ENCODE data around the gene UST. TPM values are rescaled to one million over a fixed set of nuclear protein-coding genes. Genes with fewer than 3 reads are reported as not detected.
A peak's percentile ranks its signal among the peaks of the same experiment; 100 is the strongest.

The UST gene
- total and polyA plus RNA-seq, 2 of the 8 experiments (the other 6 are each of a cell fraction or from before 2014, with no cell fraction given), result 13.5 to 34.5 TPM

- Histone ChIP-seq H2AFZ (ENCODE audit: low read length) (no peak overlapping the region), H3K14ac (ENCODE audit: insufficient read length) (no peak overlapping the region), H3K23me2 (ENCODE audit: low read depth, low read length) (peaks cover 11% of the 10 kb centered on the region), H2AK5ac (ENCODE audit: low read depth, low read length) (no peak overlapping the region), H3K79me1 (ENCODE audit: low read depth, low read length) (peaks cover 13% of the 10 kb centered on the region), H2BK15ac (ENCODE audit: low read length) (no peak overlapping the region), H3K4me3 (ENCODE audit: extremely low read depth in 1 of 4, insufficient read depth in 2 of 4, low read depth in 3 of 4, low read length in 4 of 4) (no peak overlapping the region), H2BK20ac (ENCODE audit: low read length) (no peak overlapping the region), H3K36me3 (ENCODE audit: control insufficient read depth in 2 of 4, insufficient read depth in 4 of 4, low read length in 3 of 4) (no peaks in the 10 kb centered on the region; a peak in 1 of 8 replicates), H2BK5ac (ENCODE audit: low read depth, low read length) (no peak overlapping the region), H3K4me1 (replicated peaks in 1 of 4; ENCODE audit: control insufficient read depth in 3 of 4, insufficient read depth in 4 of 4, low read length in 3 of 4) (peaks cover 7 to 18% (median 11%) of the 10 kb centered on the region in 4 experiments), H4K91ac (replicated peaks; ENCODE audit: insufficient read length, low read length) (no peak overlapping the region), H3K79me2 (ENCODE audit: control insufficient read depth in 1 of 2, insufficient read depth in 2 of 2, low read length in 2 of 2) (peaks cover 36 to 68% of the 10 kb centered on the region in 2 experiments), H4K20me1 (replicated peaks in 1 of 2; ENCODE audit: control insufficient read depth in 1 of 2, insufficient read depth in 2 of 2, low read length in 2 of 2) (peaks cover 11 to 20% of the 10 kb centered on the region in 2 experiments), H3K9ac (replicated peaks in 1 of 4; ENCODE audit: extremely low read depth in 1 of 4, low read depth in 3 of 4, low read length in 3 of 4) (no peak overlapping the region), H4K8ac (ENCODE audit: extremely low read depth, insufficient read depth, low read length) (no peak overlapping the region), H2BK120ac (replicated peaks; ENCODE audit: low read depth, low read length) (no peak overlapping the region), H3K56ac (replicated peaks; ENCODE audit: insufficient read length, low read depth, low read length) (no peak overlapping the region), H3K4me2 (ENCODE audit: insufficient read depth in 1 of 2, low read depth in 2 of 2, low read length in 2 of 2) (peak overlapping the region; percentile 99; a peak in 2 of 4 replicates), H3K27ac (ENCODE audit: low read depth, low read length) (no peak overlapping the region), H4K5ac (ENCODE audit: insufficient read length, low read depth, low read length) (no peak overlapping the region), H2BK12ac (ENCODE audit: low read depth, low read length) (no peak overlapping the region), H3K4ac (replicated peaks; ENCODE audit: insufficient read length, low read depth, low read length) (no peak overlapping the region), H3K27me3 (replicated peaks in 1 of 4; ENCODE audit: control insufficient read depth in 3 of 4, extremely low read depth in 1 of 4, insufficient read depth in 3 of 4, low read length in 3 of 4) (no peaks in the 10 kb centered on the region), H3K23ac (ENCODE audit: insufficient read length) (no peak overlapping the region), H3K18ac (ENCODE audit: extremely low read depth, low read length) (no peak overlapping the region), H3K9me3 (ENCODE audit: insufficient read depth in 2 of 2, low read depth in 1 of 2, low read length in 1 of 2) (no peaks in the 10 kb centered on the region)
- FAIRE-seq, result no peak
- ChIA-PET POLR2A (ENCODE audit: partially characterized antibody) (interaction anchor here (3.4 kb wide), 1 partner anchor 9 kb away, joined by 16 read pairs; no protein-coding TSS in a partner anchor), CTCF (ENCODE audit: partially characterized antibody) (interaction anchor here (0.9 to 3.1 kb wide), 5 partner anchors 8 to 277 kb away, joined by 3 to 17 read pairs (median 3); no protein-coding TSS in a partner anchor)
- WGBS, 2 experiments (ENCODE audit: extremely low coverage in 1 of 2, insufficient coverage in 1 of 2, insufficient read length in 1 of 2, insufficient replicate concordance in 2 of 2, low coverage in 1 of 2, low lambda C conversion rate in 2 of 2, missing lambda C conversion rate in 1 of 2), result 89% methylated on average over 1 of the region's 1 CpG; no CpG with 5 or more reads in 1 of the 2 experiments
- no peak for DNase-seq (ENCODE audit: low read depth in 1 of 2, low spot score in 2 of 2)
- TF ChIP-seq ATF2 (IDR thresholded peaks at IDR 0.05; ENCODE audit: low read length), result no peak
Measured at GRCh38 chr6:148749674-148750073, 2.8 kb downstream of the UST start.

All from H1 (cell line).